Activated CD4-positive, alpha-beta T cell treated with anti-CD3 and anti-CD28 coated beads for 4 hours (primary cell): ENCODE measurements around the gene CAMTA1.
A peak's percentile ranks its signal among the peaks of the same experiment; 100 is the strongest.
"Not testable (repeated sequence)": the region's sequence is repeated elsewhere in the genome, so short reads cannot be mapped to it uniquely, and the experiment has no call there.

Experiments
- DNase-seq, 2 donors: peaks; one replicate each; pipeline ENCODE4 v3.0.0-alpha.2; 2020

Gene CAMTA1

GRCh38 chr1:7592120-7592798 lies 807.0 kb downstream of the CAMTA1 start:
- DNase-seq, result no peak

- no peak for DNase-seq
Observed at GRCh38 chr1:7594002-7594713, 808.9 kb downstream of the CAMTA1 start.

- DNase-seq, result no peak
Observed at GRCh38 chr1:7594714-7595295, 809.6 kb downstream of the CAMTA1 start.

GRCh38 chr1:7595336-7595735 lies 810.1 kb downstream of the CAMTA1 start:
- DNase-seq, result no peak

- DNase-seq, result no peak
Observed at GRCh38 chr1:7596126-7596965, 811.1 kb downstream of the CAMTA1 start.

- not testable (repeated sequence) for DNase-seq
Observed at GRCh38 chr1:7598058-7598457, 812.8 kb downstream of the CAMTA1 start.

DNA sequence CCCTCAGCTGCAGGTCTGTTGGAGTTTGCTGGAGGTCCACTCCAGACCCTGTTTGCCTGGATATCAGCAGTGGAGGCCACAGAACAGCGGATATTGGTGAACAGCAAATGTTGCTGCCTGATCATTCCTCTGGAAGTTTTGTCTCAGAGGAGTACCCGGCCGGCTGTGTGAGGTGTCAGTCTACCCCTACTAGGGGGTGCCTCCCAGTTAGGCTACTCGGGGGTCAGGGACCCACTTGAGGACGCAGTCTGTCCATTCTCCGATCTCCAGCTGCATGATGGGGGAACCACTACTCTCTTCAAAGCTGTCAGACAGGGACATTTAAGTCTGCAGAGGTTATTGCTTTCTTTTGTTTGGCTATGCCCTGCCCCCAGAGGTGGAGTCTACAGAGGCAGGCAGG lies 819.7 kb downstream of the CAMTA1 start:
- not testable (repeated sequence) for DNase-seq

DNA sequence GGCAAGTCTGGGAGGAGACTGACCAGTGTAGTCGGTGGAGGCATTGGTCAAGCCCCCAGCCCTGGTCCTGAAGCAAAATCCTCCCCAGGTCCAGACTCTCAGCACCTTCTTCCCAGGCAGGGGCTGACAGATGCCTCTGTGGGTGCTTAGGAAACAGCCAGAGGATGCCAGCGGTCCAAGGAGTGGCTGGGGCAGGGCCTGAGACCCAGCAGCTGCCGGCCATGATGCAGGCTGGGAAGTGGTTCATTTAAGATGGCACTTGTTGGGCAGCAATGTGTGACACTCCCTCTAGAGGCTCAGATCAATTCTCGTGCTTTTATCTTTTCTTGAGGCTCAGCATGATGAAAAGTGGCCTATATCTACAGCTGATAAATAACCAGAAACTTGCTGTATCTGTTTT lies 820.8 kb downstream of the CAMTA1 start:
- no peak for DNase-seq

DNA sequence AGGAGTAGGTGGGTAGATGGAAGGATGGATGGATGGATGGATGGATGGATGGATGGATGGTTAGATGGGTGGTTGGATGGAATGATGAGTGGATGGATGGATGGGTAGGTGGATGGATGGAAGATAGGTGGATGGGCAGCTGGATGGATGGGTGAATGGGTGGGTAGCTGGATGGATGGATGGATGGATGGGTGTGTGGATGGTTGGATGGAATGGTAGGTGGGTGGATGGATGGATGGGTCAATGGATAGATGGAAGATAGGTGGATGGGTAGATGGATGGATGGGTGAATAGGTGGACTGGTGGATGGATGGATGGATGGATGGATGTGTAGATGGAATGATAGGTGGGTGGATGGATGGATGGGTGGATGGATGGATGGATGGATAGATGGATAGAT lies 821.8 kb downstream of the CAMTA1 start:
- no peak for DNase-seq

GRCh38 chr1:7608628-7609305 lies 823.5 kb downstream of the CAMTA1 start:
- DNase-seq, result no peak

- DNase-seq, result no peak
Observed at GRCh38 chr1:7609311-7609994, 824.2 kb downstream of the CAMTA1 start.

DNA sequence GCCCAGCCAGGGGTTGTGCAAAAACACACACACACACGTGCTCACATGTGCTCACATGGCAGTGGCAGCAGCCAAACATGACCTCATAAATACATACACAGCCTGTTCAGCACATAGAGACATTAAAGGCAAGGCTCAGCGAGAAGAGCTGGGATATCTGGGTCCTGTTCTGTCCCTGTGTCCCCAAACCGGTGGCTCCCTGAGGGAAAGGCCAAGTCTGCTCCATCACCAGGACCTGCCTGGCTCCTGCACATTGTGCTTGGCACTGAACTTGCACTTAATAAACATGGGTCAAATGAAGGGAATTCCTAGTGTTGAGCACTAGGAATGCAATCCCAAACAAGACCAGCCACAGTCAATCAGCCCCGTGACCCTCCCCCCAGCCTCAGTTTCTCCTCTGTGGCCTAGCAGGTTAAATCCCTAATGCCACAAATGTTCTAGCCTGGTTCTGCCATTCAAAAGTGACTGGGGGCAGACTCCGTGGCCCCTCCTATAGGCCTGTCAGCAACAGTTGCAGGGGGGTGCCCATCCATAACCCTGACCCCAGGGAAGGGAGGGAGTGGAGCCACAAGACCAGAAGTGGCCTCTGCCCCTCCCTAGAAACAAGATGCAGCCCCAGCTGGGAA lies 825.0 kb downstream of the CAMTA1 start:
- DNase-seq, result no peak

GRCh38 chr1:7610936-7611335 lies 825.7 kb downstream of the CAMTA1 start:
- DNase-seq, result no peak

DNA sequence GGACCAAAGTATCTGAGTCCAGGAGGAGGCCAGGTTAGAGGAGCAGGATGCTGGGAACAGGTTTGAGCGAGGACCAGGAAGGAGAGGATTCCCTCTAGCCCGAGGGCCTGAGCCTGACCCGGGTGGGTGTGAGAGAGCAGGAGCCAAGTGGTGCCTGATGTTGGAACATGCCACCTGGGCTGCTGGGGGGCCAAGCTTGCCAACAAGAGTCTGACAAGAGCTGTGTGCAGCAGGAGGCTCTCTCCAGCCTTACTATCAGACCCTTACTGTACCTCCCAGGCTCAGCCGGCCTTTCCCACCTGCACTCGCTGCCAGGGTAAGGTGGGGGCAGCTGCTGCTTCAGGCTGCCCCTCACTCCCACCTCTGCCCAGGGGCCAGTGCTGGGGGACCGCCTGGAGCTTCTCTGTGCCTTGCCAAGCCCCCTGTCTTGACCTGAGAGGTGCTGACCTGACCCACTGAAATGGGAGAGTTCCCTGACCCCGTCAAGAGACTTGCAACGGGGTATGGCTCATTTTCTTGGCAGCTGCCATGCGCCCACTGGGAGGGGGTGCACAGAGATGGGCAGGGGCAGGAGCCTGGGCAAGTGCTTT lies 826.3 kb downstream of the CAMTA1 start:
- no peak for DNase-seq

GRCh38 chr1:7613106-7613850 lies 828.0 kb downstream of the CAMTA1 start:
- DNase-seq, result no peak

DNA sequence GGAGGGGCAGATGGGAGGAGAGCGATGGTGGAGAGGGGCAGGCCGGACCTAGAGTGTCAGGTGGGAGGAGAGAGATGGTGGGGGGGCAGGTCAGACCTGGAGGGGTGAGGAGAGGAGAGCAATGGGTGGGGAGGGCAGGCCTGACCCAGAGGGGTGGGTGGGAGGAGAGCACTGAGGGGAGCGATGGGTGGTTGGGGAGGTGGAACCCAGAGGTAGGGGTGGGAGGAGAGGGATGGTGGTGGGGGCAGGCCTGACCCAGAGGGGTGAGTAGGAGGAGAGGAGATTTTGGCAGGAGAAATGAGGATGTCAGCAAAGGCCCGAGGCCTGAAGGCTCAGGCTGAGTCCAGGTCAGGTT lies 828.6 kb downstream of the CAMTA1 start:
- DNase-seq, result no peak

GRCh38 chr1:7614576-7615074 lies 829.4 kb downstream of the CAMTA1 start:
- no peak for DNase-seq

DNA sequence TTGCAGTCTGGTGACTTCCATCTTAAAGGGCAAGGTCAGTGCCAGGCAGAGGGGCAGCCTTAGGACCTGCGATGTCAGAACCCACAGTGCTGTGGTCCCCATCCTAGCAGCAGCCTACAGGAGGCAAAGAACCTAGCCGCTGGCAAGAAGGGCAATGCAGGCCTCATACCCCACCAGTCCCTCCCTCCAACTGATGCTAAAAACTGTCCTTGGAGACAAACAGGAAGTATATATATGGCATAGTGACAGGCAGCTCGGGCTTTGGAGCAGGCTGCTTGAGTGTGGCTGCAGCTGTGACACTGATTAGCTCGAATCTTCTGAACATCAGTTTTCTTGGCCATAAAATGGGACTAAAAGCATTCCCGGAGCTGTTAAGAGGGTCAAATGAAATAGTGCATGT lies 829.9 kb downstream of the CAMTA1 start:
- no peak for DNase-seq

- DNase-seq, result peak in 1 of 2 donors; percentile 8
Observed at GRCh38 chr1:7616076-7616832, 831.0 kb downstream of the CAMTA1 start.

DNA sequence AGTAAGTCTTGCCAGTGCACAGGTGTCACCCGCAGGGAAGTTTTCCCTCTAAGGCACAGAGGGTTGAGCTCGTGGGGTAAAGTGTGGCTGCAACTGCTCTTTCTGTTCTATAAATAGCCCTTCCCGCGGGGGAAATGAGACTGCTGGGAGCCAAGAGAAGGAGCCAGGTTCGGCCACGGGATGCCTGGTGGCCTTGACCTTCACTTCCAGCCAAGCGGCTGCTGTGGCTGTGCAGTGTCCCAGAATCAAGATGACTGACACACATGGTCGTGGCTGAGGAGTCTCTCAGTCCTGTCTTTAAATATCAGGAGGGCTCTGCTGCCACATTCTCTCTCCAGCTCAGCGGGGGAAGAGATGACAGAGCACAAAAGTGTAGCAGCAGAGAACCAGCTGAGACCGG lies 831.7 kb downstream of the CAMTA1 start:
- no peak for DNase-seq
